ENCODE results near the gene SLC39A11.

- TF ChIP-seq CTCF (IDR thresholded peaks at IDR 0.05) (no peak), POLR2AphosphoS5 (IDR thresholded peaks at IDR 0.05) (no peak)
Observed at GRCh38 chr17:72969293-72969906, 123.1 kb downstream of the SLC39A11 start.

Data from upper lobe of left lung (tissue), 4 donors.